GM12891 (cell line): ENCODE measurements around the gene KRT35.
"Not testable (repeated sequence)": the region's sequence is repeated elsewhere in the genome, so short reads cannot be mapped to it uniquely, and the experiment has no call there.

Source experiments
- DNase-seq: peaks from one replicate; pipeline ENCODE4 v3.0.0; 2011; ENCODE audit warnings: low spot score; ENCODE audit not compliant: insufficient read length
- FAIRE-seq: peaks from 2 replicates; lab custom pipeline; 2011; peaks lifted over from hg19 to GRCh38; lab: Jason Lieb, UNC
- PAX5 ChIP-seq: IDR thresholded peaks from 2 replicates; pipeline ENCODE4 v1.6.1; 2011; ENCODE audit warnings: low read length, moderate library complexity, mild to moderate bottlenecking; ENCODE audit not compliant: insufficient read depth, severe bottlenecking
- POLR2A ChIP-seq: IDR thresholded peaks from 2 replicates; pipeline ENCODE4 v1.6.1; 2011; ENCODE audit warnings: low read depth, low read length, control low read depth
- POLR2AphosphoS5 ChIP-seq: IDR thresholded peaks from 2 replicates; pipeline ENCODE4 v1.6.1; 2011; ENCODE audit warnings: low read depth, low read length, control low read depth
- POU2F2 ChIP-seq: IDR thresholded peaks from 2 replicates; pipeline ENCODE4 v1.6.1; 2011; ENCODE audit warnings: low read depth, mild to moderate bottlenecking, control low read depth, low read length, moderate library complexity
- SPI1 ChIP-seq: IDR thresholded peaks from 2 replicates; pipeline ENCODE4 v1.6.1; 2011; ENCODE audit warnings: low read depth, low read length, control low read depth
- TAF1 ChIP-seq: IDR thresholded peaks from 2 replicates; pipeline ENCODE4 v1.6.1; 2011; ENCODE audit warnings: low read depth, low read length, control low read depth

KRT35 gene

DNA sequence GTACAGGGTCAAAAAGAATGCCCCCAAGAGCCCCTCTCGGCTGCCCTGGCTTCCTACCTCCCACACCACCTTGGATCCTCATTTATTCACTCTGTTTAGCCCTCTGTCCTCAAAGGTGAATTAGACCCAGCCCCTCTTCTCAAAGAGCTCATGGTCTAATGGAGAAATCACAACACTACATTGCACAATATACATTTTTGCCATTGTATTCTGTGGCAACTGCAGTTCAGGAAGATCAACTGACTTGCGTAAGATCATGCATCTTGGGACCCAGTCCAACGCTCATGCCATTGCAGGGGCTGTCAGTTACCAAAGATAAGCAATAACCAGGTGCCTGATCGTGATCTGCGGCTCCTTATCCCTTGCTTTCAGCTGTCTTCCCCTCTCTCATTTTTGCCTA is 41.6 kb downstream of the KRT35 start:
- no peak for TF ChIP-seq SPI1
- no peak for TF ChIP-seq POLR2A
- TF ChIP-seq POLR2AphosphoS5: no peak
- no peak for TF ChIP-seq POU2F2
- no peak for TF ChIP-seq TAF1
- TF ChIP-seq PAX5: no peak
- DNase-seq (no peak), FAIRE-seq (no peak)

DNA sequence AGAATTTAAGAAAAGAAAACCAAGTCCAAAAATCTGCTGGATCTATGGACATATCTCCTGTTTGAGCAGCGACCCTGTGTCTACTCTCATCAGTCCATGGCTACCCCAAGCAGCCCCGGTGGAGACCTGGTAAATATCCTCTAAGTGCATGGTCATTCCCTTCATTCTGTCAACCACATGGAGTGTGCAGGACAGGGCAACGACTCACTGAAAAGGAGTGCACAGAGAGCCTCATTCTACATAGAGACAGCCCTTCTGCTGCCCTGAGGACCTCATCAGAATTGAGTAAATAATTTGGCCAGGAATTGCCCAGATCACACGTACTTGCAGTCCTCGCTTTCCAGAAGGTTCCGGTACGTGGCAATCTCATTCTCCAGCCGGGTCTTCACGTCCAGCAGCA is 43.2 kb downstream of the KRT35 start:
- no peak for FAIRE-seq
- DNase-seq: no peak
- TF ChIP-seq SPI1 (no peak), TAF1 (no peak), POU2F2 (no peak), POLR2AphosphoS5 (no peak), POLR2A (no peak), PAX5 (no peak)

DNA sequence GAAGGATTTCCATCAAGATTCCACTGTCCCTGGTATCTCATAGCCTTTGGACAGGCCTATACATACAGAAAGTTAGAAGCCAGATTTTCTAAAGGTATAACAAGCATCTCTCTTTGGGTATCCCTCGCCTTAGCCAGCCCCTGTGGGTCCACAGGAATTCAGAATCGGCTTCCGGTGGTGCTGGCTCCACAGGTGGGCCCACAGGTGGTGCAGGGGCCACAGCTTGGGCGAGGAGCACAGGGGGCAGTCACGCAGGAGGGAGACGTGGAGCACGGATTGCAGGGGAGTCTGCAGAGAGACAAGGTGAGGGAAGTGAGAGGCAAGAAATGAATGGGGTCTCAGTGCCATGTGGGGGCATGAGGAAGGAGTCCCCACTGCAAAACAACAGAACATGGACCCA is 43.7 kb downstream of the KRT35 start:
- DNase-seq (no peak), FAIRE-seq (no peak)
- TF ChIP-seq SPI1: no peak
- no peak for TF ChIP-seq POU2F2
- no peak for TF ChIP-seq POLR2A
- TF ChIP-seq TAF1: no peak
- no peak for TF ChIP-seq PAX5
- no peak for TF ChIP-seq POLR2AphosphoS5

DNA sequence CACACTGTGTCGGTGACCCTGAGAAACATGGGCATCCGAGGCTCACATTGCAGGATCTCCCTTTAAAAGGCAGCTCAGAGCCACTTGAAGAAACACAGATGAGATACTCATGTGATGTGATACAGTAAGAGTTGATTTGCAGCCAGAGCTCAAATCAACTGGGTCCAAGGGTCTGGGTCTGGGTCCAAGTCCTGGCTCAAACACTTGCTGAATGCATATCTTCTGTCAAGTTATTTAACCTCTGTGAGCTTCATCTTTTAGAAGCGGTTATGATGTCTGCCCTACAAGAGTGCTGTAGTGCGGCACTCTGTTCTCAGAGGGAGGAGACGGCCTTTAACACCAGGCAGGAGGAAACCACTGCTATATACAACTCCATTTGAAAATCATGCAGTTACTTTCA is 46.5 kb downstream of the KRT35 start:
- DNase-seq (no peak), FAIRE-seq (no peak)
- TF ChIP-seq SPI1 (no peak), POU2F2 (no peak), POLR2AphosphoS5 (no peak), TAF1 (no peak), POLR2A (no peak), PAX5 (no peak)

DNA sequence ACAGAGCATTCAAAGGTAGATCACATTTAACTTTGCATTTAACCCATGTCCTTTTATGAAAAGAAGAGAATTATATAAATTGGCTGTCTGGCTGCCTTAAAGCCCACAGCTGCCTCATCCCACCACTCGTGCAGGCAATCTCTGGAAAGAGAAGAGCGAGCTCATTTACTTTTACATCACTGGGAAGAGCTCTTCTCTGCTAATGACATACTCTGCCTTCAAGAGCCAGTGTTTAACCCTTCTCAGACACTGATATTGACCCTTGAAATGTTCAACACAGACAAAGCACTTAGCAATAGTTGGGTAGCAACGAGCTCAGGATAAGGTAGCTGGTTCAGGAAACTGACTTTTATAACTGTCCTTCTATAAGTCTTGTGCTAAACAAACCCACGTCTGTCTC is 46.9 kb downstream of the KRT35 start:
- no peak for FAIRE-seq
- no peak for DNase-seq
- TF ChIP-seq POU2F2 (no peak), POLR2AphosphoS5 (no peak), POLR2A (no peak), TAF1 (no peak), SPI1 (no peak), PAX5 (no peak)

DNA sequence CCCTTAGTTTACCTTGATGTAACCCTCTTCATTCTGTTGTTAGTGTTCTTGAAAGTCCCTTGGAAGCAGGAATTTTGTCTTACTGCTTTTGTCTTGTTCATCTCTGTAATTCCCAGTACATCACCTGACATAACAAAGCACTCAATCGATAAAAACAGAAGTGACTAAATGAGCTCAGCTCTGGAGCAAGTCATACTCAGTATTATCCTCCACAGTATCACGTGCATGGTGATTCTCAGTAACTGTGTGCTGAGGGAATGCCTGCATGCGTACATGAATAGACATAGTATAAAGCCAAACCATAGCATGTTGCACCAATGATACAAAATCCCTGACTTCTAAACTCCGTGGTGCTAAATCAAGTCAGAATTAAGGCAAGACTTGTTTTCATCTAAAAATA is 47.4 kb downstream of the KRT35 start:
- no peak for DNase-seq
- FAIRE-seq: no peak
- TF ChIP-seq TAF1 (no peak), POU2F2 (no peak), POLR2AphosphoS5 (no peak), PAX5 (no peak), SPI1 (no peak), POLR2A (no peak)

DNA sequence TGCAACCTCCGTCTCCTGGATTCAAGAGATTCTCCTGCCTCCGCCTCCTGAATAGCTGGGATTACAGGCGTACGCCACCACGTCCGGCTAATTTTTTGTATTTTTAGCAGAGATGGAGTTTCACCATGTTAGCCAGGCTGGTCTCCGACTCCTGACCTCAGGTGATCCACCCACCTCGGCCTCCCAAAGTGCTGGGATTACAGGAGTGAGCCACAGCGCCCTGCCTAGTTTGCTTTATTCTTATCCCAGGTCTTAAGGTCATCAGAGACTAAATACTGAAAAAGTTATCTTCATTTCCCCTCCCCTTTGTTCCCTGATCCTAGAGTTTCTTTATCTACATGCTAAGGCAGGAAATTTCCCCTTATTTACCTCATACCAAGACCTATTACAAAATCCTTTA is 50.6 kb downstream of the KRT35 start:
- not testable (repeated sequence) for DNase-seq, FAIRE-seq

DNA sequence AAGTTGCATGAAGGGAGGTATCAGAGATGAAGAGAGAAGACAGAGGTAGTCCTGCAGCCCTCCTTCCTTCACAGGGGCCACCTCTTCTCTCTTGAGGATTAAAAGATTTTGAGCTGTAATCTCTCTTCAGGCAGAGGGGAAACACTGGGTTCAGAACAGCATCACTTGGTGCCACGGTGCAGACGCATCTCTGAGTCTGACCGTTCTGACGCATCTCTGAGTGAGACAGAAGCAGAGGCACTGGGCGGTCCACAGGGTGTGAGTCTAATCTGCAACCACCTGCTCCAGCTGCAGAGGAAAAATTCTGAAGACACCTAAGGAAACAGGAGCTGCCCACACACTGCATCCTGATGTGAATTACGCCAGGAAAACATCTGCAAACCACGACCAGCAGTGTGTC is 51.3 kb downstream of the KRT35 start:
- TF ChIP-seq PAX5 (no peak), POLR2AphosphoS5 (no peak), SPI1 (no peak), TAF1 (no peak), POU2F2 (no peak), POLR2A (no peak)
- no peak for DNase-seq
- FAIRE-seq: no peak

DNA sequence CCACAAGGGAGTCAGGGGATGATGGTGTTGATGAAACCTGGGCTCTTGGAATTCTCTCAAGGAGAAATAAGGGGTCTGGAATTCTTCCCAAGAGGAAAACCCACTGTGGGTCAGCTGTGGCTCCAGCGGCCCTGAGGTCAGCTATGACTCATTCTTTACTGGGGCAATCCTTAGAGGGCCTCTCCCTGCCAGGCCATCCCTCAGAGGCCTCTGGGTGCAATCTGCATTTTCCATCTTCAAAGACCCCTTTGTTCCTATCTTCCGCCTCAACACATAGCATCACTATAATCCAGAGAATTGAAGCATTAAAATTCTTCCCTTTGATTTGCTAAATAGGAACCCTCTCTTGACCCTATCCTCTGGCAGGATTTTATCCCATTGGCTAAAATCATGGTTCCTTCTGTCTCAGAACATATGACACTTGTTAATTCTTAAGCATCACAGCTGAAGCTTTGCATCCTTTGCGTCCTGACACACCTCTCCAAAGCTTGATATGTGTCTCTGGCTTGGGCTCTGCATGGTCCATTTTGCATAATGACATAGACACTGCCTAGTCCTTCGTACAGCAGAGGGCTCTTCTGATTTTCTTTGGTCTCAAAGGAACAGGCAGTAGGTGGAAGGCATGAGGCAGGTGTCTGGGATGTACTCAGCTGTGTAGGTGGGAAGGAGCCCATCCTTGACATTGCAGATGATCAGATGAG is 52.2 kb downstream of the KRT35 start:
- DNase-seq (no peak), FAIRE-seq (no peak)
- TF ChIP-seq PAX5: no peak
